ENCODE measurements around the gene ANKS3. TPM values are rescaled to one million over a fixed set of nuclear protein-coding genes. Genes with fewer than 3 reads are reported as not detected.
A peak's percentile ranks its signal among the peaks of the same experiment; 100 is the strongest.

ANKS3 gene
- total and polyA plus RNA-seq, 4 donors = 12.6 to 26.3 (median 24.4) TPM

GRCh38 chr16:4664538-4665418 is 69.3 kb downstream of the ANKS3 start:
- H3K9ac ChIP-seq (ENCODE audit: insufficient read depth in 1 of 2, low read length in 2 of 2) = no peak overlapping the region
- H3K27me3 ChIP-seq (ENCODE audit: control insufficient read depth in 3 of 3, insufficient read depth in 3 of 3, low read length in 2 of 3) = no peaks in the 10 kb centered on the region
- H3K4me3 ChIP-seq = no peak overlapping the region
- WGBS, 2 donors = 28 to 41% methylated on average over 26 of the region's 26 CpGs
- peaks cover 8 to 45% (median 32%) of the 10 kb centered on the region in 4 donors for H3K36me3 ChIP-seq (ENCODE audit: control insufficient read depth in 4 of 4, insufficient read depth in 4 of 4, low read length in 4 of 4)
- ATAC-seq (ENCODE audit: insufficient read depth, low FRiP score) (peak; percentile 35), DNase-seq (no peak)
- H3K4me1 ChIP-seq (ENCODE audit: control insufficient read depth in 5 of 5, insufficient read depth in 5 of 5, low read length in 5 of 5) = peaks cover 0 to 20% (median 4%) of the 10 kb centered on the region in 5 donors
- no peaks in the 10 kb centered on the region for H3K9me3 ChIP-seq (ENCODE audit: control insufficient read depth in 4 of 4, insufficient read depth in 3 of 4, low read length in 3 of 4)
- TF ChIP-seq CTCF (IDR thresholded peaks at IDR 0.05; ENCODE audit: control extremely low read depth, extremely low read depth) = no peak
- H3K27ac ChIP-seq (ENCODE audit: low read depth in 1 of 2, low read length in 1 of 2) = peak overlapping the region in 1 of 2 donors; percentile 76

GRCh38 chr16:4663777-4664465 is 70.2 kb downstream of the ANKS3 start:
- no peaks in the 10 kb centered on the region for H3K27me3 ChIP-seq (ENCODE audit: control insufficient read depth in 3 of 3, insufficient read depth in 3 of 3, low read length in 2 of 3)
- H3K27ac ChIP-seq (ENCODE audit: low read depth in 1 of 2, low read length in 1 of 2) = peak overlapping the region in 1 of 2 donors; percentile 17
- no peak overlapping the region for H3K4me3 ChIP-seq
- DNase-seq (peak in 2 of 3 donors; percentile 36 to 58), ATAC-seq (ENCODE audit: insufficient read depth, low FRiP score) (peak; percentile 14)
- no peak overlapping the region for H3K9ac ChIP-seq (ENCODE audit: insufficient read depth in 1 of 2, low read length in 2 of 2)
- peaks cover 7 to 44% (median 28%) of the 10 kb centered on the region in 4 donors for H3K36me3 ChIP-seq (ENCODE audit: control insufficient read depth in 4 of 4, insufficient read depth in 4 of 4, low read length in 4 of 4)
- peaks cover 0 to 20% (median 4%) of the 10 kb centered on the region in 5 donors for H3K4me1 ChIP-seq (ENCODE audit: control insufficient read depth in 5 of 5, insufficient read depth in 5 of 5, low read length in 5 of 5)
- no peak for TF ChIP-seq CTCF (IDR thresholded peaks at IDR 0.05; ENCODE audit: control extremely low read depth, extremely low read depth)
- H3K9me3 ChIP-seq (ENCODE audit: control insufficient read depth in 4 of 4, insufficient read depth in 3 of 4, low read length in 3 of 4) = no peaks in the 10 kb centered on the region
- WGBS, 2 donors = 25 to 54% methylated on average over 25 of the region's 25 CpGs

GRCh38 chr16:4663465-4663776 is 70.7 kb downstream of the ANKS3 start:
- Histone ChIP-seq H3K4me1 (ENCODE audit: control insufficient read depth in 5 of 5, insufficient read depth in 5 of 5, low read length in 5 of 5) (peaks cover 0 to 20% (median 4%) of the 10 kb centered on the region in 5 donors), H3K27ac (ENCODE audit: low read depth in 1 of 2, low read length in 1 of 2) (peak overlapping the region in 1 of 2 donors; percentile 17), H3K36me3 (ENCODE audit: control insufficient read depth in 4 of 4, insufficient read depth in 4 of 4, low read length in 4 of 4) (peaks cover 3 to 46% (median 26%) of the 10 kb centered on the region in 4 donors), H3K4me3 (no peak overlapping the region), H3K9me3 (ENCODE audit: control insufficient read depth in 4 of 4, insufficient read depth in 3 of 4, low read length in 3 of 4) (no peaks in the 10 kb centered on the region), H3K9ac (ENCODE audit: insufficient read depth in 1 of 2, low read length in 2 of 2) (no peak overlapping the region), H3K27me3 (ENCODE audit: control insufficient read depth in 3 of 3, insufficient read depth in 3 of 3, low read length in 2 of 3) (no peaks in the 10 kb centered on the region)
- no peak for TF ChIP-seq CTCF (IDR thresholded peaks at IDR 0.05; ENCODE audit: control extremely low read depth, extremely low read depth)
- no peak for DNase-seq
- 28 to 60% methylated on average over 5 of the region's 5 CpGs for WGBS, 2 donors
- no peak for ATAC-seq (ENCODE audit: insufficient read depth, low FRiP score)

All from lung (tissue), 12 donors.